AG04449 (cell line): ENCODE measurements around the gene HIGD1A.

Source experiments
- CTCF ChIA-PET: fragments of 350-600 bp; formaldehyde crosslinking; extraction: SDS; loops from one replicate; lab custom pipeline; 2021; ENCODE audit warnings: antibody characterized with exemption; lab: Yijun Ruan, JAX
- POLR2A ChIA-PET: fragments of 400-600, 350-600 bp; formaldehyde crosslinking; extraction: SDS; loops from one replicate; lab custom pipeline; 2020; ENCODE audit warnings: antibody characterized with exemption, inconsistent platforms; lab: Yijun Ruan, JAX
- DNase-seq: peaks from one replicate; pipeline ENCODE4 v3.0.0-alpha.2; 2010; ENCODE audit warnings: low read depth, low spot score
- H3K4me3 ChIP-seq: 2 replicates; pipeline ENCODE4 v1.5.1; 2011; ENCODE audit warnings: low read depth, mild to moderate bottlenecking, control low read depth, low read length
- TF ChIP-seq, protein P1 (sequence below): IDR thresholded peaks from one replicate; pipeline ENCODE4 v1.5.1; 2011; ENCODE audit warnings: mild to moderate bottlenecking, moderate library complexity, low read length, control low read depth, inconsistent platforms; ENCODE audit not compliant: insufficient read depth; ENCODE audit errors: missing control alignments

The HIGD1A gene

DNA sequence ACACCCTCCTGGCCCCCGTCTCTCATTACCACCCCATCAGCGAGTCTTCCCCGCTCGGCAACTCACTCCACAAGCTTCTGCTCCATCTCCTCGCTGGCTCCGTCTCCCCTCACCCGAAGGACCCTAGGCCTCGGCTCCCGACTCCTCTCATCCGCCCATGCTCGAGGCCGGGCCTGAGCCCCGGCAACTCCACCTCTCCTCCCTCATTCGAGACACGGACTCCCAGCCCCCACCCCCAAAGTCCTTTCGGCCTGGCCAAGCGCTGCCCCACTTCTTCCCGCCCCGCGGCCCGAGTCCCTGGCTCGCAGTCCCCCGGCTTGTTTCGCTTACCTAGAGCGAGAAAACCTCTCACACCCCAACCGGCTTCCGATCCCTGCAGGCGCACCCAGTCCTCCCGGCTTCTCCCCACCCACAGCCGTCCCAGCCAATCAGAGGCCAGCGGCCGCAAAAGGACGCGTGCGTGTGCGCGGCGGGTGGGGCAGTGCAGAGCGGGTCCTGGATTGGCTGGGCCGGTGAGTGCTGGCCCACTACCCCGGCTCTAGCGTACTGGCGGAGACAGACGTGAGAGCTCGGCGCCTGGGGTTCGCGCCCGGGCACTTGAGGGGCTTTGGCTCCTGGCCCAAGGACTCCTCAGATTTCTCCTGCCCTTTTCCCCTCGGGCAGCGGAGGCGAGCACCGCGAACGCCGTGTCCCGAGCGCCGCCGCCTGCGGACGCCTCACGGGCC, at the start of gene HIGD1A:
Gene HIGD1A, minus strand, starts transcription at position 385 of the 725 bp plus-strand sequence. CDS start 10,237 bp downstream, outside the sequence.
- TF ChIP-seq, protein P1, sequence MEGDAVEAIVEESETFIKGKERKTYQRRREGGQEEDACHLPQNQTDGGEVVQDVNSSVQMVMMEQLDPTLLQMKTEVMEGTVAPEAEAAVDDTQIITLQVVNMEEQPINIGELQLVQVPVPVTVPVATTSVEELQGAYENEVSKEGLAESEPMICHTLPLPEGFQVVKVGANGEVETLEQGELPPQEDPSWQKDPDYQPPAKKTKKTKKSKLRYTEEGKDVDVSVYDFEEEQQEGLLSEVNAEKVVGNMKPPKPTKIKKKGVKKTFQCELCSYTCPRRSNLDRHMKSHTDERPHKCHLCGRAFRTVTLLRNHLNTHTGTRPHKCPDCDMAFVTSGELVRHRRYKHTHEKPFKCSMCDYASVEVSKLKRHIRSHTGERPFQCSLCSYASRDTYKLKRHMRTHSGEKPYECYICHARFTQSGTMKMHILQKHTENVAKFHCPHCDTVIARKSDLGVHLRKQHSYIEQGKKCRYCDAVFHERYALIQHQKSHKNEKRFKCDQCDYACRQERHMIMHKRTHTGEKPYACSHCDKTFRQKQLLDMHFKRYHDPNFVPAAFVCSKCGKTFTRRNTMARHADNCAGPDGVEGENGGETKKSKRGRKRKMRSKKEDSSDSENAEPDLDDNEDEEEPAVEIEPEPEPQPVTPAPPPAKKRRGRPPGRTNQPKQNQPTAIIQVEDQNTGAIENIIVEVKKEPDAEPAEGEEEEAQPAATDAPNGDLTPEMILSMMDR: no peak

DNA sequence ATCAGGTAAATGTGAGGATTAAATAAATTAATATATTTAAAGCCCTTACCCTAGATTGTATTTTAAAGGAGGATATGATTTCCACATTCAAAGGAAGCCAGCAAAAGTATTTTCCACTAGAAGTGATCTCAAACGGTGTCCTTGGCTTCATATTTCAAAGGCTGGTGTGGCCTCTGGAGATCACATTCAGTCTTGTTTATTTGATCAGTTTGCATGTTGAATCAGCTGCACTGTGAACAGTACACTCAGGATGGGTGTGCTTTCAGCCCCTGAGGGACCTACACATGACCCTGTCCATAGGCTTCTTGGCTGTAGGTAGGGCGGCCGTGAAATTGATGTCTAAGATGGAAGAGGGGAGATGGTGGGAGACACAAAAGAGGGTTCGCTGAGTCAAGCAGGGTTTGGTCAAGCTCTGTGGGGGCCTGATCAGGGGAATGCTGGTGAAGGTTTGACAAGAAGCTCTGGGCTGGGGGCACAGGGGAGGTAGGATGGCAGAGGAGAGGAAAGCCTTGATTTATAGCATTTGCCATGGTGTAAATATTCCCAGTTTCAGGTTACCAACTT, 49.5 kb upstream of the HIGD1A start:
- POLR2A ChIA-PET: no interaction called here
- DNase-seq: no peak
- H3K4me3 ChIP-seq: no peak overlapping the region
- TF ChIP-seq, protein P1: no peak
- CTCF ChIA-PET: interaction anchor here (4.5 kb wide), 1 partner anchor 14 kb away, joined by 22 read pairs; no protein-coding TSS in a partner anchor

More for the DNA sequence above, at the start of gene HIGD1A:
- H3K4me3 ChIP-seq: peak within 1 kb of the TSS; percentile 80
- POLR2A ChIA-PET: interaction anchor here (1.1 kb wide), 2 partner anchors 10 to 11 kb away, joined by 3 to 4 read pairs; no protein-coding TSS in a partner anchor
- CTCF ChIA-PET: interaction anchor here (1.5 to 2.1 kb wide), 2 partner anchors 10 to 35 kb away, joined by 6 to 7 read pairs; no protein-coding TSS in a partner anchor
- DNase-seq: peak; percentile 67

DNA sequence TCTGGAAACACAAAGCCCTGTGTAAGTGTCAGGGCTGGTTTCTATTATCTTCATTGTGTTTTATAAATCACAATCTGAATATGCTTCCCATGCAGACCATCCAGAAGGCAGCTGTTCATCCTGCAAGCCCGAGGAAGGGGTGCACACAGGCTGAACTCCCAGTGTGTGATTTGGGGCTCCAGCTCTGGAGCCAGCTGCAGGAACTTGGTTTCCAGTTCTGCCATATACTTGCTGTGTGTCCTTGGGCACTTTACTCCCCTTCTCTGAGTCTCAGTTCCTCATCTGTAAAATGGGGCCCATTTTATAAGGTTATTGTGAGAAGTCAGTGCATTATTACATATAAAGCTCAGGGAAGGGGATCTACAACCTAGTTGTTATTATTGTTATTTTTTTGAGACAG, 48.8 kb upstream of the HIGD1A start:
- POLR2A ChIA-PET: no interaction called here
- CTCF ChIA-PET: interaction anchor here (4.5 kb wide), 1 partner anchor 13 kb away, joined by 22 read pairs; no protein-coding TSS in a partner anchor
- TF ChIP-seq, protein P1: no peak
- no peak overlapping the region for H3K4me3 ChIP-seq
- no peak for DNase-seq

DNA sequence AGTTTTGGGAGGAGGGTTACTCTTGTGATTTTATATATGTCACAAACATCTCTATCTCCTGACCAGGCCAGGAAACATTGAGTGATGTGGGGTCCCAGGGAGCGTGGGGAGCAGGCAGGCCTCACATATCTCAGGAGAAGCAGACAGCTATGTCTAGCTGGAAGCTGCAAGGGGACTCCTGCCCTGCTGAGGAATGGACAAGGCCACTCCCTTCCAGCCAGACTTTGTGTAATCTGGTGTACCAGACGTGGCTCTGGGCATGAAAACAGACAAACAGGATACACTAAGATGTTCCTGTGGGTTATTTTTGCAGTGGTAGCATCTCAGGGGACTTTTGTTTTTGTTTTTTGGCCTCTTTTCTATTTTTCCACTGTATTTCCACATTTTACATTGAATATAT, 48.2 kb upstream of the HIGD1A start:
- CTCF ChIA-PET: interaction anchor here (1.4 to 4.5 kb wide), 2 partner anchors 13 to 29 kb away, joined by 4 to 22 read pairs; no protein-coding TSS in a partner anchor
- POLR2A ChIA-PET: no interaction called here
- DNase-seq: no peak

DNA sequence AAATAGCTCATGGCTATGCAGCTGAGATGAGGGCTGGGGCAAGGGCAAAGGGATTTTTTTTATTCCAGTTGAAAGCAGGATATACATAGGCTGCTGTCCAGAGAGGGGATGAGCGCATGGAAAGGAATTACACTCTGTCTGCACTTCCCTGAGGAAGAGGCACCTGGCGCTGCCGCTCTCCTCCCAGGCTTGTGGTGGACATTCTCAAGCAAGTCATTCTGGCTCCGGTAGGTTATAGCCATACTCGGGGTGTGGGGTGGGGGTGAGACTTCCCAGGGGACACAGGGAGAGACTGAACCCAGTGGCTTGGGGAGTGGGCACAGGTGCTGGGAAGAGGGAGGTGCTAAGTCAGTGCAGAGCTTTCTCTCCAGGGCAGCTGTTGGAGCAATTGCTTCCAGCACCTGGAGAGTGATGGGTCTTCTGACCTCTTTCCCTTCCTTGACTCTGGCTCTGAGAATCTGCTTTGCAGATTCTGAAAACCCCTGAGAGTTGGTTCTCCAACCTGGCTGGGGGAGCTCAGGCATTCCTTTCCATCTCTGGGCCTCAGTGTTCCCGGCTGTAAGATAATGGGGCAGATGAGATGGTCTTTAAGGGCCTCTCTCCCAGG, 47.0 kb upstream of the HIGD1A start:
- H3K4me3 ChIP-seq: no peak overlapping the region
- ChIA-PET CTCF (interaction anchor here (1.4 to 4.5 kb wide), 2 partner anchors 12 to 30 kb away, joined by 4 to 22 read pairs; no protein-coding TSS in a partner anchor), POLR2A (no interaction called here)
- DNase-seq: no peak
- TF ChIP-seq, protein P1: no peak

More for the DNA sequence above, 48.2 kb upstream of the HIGD1A start:
- H3K4me3 ChIP-seq: no peak overlapping the region
- TF ChIP-seq, protein P1: no peak

DNA sequence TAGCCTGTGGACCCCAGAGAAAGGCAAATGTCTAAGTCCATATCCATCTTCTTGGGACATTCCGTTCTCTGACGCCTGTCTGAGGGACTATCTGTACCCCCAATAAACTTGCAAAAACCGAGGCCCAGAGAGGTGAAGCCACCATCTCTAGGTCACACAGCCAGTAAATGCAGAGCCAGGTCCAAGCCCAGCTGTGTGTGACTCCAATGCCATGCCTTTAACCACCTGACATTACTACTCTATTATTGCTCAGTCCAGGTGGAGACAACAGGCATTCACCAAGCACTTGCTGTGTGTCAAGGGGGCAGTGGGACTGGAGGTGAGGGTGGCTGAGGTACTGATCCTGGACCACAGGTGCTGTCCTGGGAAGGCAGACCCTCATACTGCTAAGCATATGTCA, 46.0 kb upstream of the HIGD1A start:
- ChIA-PET CTCF (interaction anchor here (0.5 to 4.5 kb wide), 2 partner anchors 11 to 345 kb away, joined by 3 to 22 read pairs; no protein-coding TSS in a partner anchor), POLR2A (no interaction called here)
- H3K4me3 ChIP-seq: no peak overlapping the region
- TF ChIP-seq, protein P1: no peak
- DNase-seq: no peak
